Measurements from ENCODE around the gene SCN1B.

Gene SCN1B

DNA sequence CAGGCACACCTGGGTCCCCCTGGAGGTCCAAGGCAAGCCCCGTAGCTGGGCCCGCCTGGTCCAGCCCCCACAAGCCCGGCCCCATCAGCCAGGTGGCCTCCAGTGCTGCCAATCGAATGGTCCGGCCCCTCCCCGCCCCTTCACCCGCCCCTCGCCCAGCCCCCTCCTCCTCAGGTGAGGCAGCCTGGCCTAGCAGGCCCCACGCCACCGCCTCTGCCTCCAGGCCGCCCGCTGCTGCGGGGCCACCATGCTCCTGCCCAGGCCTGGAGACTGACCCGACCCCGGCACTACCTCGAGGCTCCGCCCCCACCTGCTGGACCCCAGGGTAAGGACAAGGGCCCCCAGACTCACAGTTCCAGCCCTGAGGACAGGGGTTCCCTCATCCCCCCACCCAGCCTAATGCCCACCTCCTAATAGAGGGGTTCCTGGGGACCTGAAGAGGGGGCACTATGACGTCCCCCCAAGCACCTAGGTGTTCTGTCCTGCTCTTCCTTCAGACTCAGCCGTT is 11.3 kb downstream of the SCN1B start, which contains the start of gene HPN:
Gene HPN (plus strand): TSS at position 174 of the 508 bp plus-strand sequence. CDS start 786 bp downstream, outside the sequence.
- H3K36me3 Mint-ChIP-seq (ENCODE audit: low read depth): no peaks in the 10 kb centered on the region
- TF ChIP-seq, protein P1, sequence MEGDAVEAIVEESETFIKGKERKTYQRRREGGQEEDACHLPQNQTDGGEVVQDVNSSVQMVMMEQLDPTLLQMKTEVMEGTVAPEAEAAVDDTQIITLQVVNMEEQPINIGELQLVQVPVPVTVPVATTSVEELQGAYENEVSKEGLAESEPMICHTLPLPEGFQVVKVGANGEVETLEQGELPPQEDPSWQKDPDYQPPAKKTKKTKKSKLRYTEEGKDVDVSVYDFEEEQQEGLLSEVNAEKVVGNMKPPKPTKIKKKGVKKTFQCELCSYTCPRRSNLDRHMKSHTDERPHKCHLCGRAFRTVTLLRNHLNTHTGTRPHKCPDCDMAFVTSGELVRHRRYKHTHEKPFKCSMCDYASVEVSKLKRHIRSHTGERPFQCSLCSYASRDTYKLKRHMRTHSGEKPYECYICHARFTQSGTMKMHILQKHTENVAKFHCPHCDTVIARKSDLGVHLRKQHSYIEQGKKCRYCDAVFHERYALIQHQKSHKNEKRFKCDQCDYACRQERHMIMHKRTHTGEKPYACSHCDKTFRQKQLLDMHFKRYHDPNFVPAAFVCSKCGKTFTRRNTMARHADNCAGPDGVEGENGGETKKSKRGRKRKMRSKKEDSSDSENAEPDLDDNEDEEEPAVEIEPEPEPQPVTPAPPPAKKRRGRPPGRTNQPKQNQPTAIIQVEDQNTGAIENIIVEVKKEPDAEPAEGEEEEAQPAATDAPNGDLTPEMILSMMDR (IDR thresholded peaks at IDR 0.05; ENCODE audit: unreplicated experiment in 3 of 3): no peak

DNA sequence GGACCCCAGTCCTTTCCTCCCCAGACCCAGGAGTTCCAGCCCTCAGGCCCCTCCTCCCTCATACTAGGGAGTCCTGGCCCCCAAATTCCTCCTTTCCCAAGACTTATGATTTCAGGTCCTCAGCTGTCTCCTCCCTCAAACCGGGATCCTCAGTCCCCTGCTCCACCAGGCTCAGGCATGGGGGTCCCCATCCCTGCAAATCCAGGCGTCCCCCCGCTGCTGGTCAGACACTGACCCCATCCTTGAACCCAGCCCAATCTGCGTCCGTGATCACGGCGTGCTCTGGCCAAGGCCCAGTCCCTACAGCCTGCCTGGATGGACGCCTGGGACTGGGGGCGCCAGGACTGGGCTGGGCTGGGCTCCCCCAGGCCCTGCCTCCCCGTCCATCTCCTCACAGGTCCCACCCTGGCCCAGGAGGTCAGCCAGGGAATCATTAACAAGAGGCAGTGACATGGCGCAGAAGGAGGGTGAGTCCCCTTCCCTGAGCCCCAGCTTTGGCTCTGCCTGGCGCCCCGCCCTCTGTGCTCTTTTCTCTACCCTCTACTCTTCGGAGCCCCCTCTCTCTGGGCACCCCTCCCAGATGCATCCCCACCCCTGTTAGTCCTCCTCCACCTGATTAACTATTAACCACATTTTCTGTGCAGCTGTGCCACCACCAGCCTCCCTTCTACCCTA is 11.9 kb downstream of the SCN1B start:
- peak overlapping the region; percentile 59 to 83 (median 79) for H3K4me3 Mint-ChIP-seq
- H3K9me3 Mint-ChIP-seq: no peaks in the 10 kb centered on the region
- H3K27ac Mint-ChIP-seq: peak overlapping the region; percentile 76 to 96 (median 86)
- H3K27me3 Mint-ChIP-seq (ENCODE audit: low read depth): peaks cover 30% of the 10 kb centered on the region
- no peaks in the 10 kb centered on the region for H3K36me3 Mint-ChIP-seq (ENCODE audit: low read depth)
- H3K4me1 Mint-ChIP-seq: peaks cover 13% of the 10 kb centered on the region
- TF ChIP-seq, protein P1 (IDR thresholded peaks at IDR 0.05; ENCODE audit: unreplicated experiment in 3 of 3): no peak

More for the DNA sequence above, 11.3 kb downstream of the SCN1B start, which contains the start of gene HPN:
- H3K4me1 Mint-ChIP-seq: peaks cover 13% of the 10 kb centered on the region
- peaks cover 32% of the 10 kb centered on the region for H3K27me3 Mint-ChIP-seq (ENCODE audit: low read depth)
- peak within 1 kb of the TSS; percentile 59 to 83 (median 79) for H3K4me3 Mint-ChIP-seq
- H3K9me3 Mint-ChIP-seq: no peaks in the 10 kb centered on the region
- peak within 1 kb of the TSS; percentile 76 to 96 (median 86) for H3K27ac Mint-ChIP-seq

DNA sequence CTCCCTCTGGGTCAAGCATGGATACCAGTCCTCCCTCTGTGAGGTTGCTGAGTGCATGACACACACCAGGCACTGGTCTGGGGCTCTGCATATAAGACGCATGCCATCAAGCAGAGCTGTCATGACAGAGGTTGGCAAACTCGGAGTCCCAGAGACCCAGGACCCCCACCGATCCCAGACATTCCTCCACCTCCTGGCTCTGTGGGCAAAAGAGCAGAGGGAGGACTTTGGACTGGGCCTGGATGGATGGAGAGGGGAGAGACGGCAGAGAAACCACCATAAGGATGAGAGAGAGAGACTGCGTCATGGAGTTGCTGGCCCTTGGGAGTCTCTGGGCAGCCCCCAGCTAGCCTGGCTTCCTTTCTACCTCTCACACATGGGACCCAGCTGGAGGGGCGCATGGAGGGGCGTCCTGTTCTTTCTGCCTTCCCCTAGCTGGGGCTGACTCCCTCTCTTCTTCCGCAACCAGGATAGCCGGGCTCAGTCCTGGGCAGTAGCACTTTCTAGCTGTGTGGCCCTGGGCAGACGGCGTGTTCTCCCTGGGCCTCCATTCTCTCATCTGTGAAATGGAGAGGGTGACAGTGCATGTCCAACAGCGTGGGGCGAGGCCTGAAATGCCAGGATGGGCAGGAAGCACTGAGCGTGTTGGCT is 12.8 kb downstream of the SCN1B start:
- Mint-ChIP-seq H3K4me1 (peaks cover 13% of the 10 kb centered on the region), H3K27me3 (ENCODE audit: low read depth) (peaks cover 38% of the 10 kb centered on the region), H3K9me3 (no peaks in the 10 kb centered on the region), H3K36me3 (ENCODE audit: low read depth) (no peaks in the 10 kb centered on the region), H3K4me3 (peak overlapping the region in 2 of 3 experiments; percentile 37 to 79), H3K27ac (peak overlapping the region; percentile 76 to 96 (median 86))
- TF ChIP-seq, protein P1 (IDR thresholded peaks at IDR 0.05; ENCODE audit: unreplicated experiment in 3 of 3): no peak

DNA sequence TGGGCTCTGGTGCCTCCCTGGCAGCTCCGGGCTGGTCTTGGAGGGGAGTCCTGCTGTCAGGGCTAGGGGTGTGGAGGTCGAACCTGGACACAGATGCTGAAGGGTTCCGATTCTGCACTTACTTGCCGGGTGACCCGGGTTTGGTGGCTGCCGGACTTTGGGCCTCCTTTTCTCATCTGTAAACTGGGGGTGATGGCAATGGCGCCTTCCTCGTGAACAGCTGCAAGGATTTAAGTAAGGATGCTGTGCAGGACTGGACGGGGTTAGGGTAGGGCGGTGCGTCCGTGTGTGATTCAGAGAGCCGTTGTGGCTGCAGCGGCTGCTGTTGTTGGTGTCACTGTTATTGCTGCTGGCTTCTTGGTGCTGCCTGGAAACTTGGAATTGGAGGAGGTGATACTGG is 13.6 kb downstream of the SCN1B start:
- TF ChIP-seq, protein P1 (IDR thresholded peaks at IDR 0.05; ENCODE audit: unreplicated experiment in 3 of 3): no peak
- peak overlapping the region; percentile 19 to 45 (median 41) for H3K4me3 Mint-ChIP-seq
- H3K27ac Mint-ChIP-seq: peak overlapping the region; percentile 40 to 62 (median 41)
- H3K27me3 Mint-ChIP-seq (ENCODE audit: low read depth): peaks cover 31% of the 10 kb centered on the region
- H3K9me3 Mint-ChIP-seq: no peaks in the 10 kb centered on the region
- H3K36me3 Mint-ChIP-seq (ENCODE audit: low read depth): no peaks in the 10 kb centered on the region
- peaks cover 13% of the 10 kb centered on the region for H3K4me1 Mint-ChIP-seq

DNA sequence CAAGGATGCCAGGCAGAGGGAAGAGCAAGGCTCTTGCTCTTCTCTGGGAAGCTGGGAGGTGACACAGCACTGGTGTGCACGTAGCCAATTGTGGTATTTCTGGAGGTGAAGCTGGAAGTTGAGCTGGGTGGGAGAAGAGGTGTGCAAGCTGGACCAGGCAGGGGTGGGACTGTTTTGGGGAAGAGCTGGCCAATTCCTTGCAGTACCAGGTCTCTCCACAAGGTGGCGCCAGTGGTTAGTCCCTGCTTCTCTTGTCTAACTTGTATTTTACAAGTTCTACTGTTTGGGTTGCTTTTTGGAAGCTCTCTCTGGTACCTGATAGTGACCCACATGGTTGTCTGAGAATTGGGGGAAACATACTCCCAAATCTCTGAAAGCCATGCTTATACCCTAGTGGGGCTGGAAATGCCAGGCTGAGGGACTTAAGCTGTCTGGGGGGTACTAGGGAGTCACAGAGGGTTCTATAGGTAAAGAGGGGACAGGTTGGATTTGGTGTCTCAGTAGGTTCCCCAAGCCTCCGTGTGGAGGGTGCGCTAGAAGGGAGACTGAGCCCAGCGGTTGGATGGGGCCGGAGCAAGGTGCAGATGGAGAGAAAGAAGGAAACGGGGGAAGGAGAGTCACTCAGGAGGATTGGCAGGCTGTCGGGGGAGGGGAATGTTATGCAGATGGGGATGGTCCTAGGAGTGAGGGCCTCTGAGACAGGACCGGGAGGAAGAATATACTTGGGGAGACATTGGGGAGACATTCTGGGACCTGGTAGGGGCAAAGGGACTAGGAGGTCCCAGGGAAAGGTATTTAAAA is 14.2 kb downstream of the SCN1B start:
- Mint-ChIP-seq H3K9me3 (no peaks in the 10 kb centered on the region), H3K27ac (peak overlapping the region; percentile 40 to 62 (median 41)), H3K4me1 (peaks cover 13% of the 10 kb centered on the region), H3K4me3 (peak overlapping the region; percentile 19 to 32 (median 29)), H3K36me3 (ENCODE audit: low read depth) (no peaks in the 10 kb centered on the region), H3K27me3 (ENCODE audit: low read depth) (peaks cover 27% of the 10 kb centered on the region)
- TF ChIP-seq, protein P1 (IDR thresholded peaks at IDR 0.05; ENCODE audit: unreplicated experiment in 3 of 3): peak; percentile 89 to 96 (median 93)

All from nephron (organoid).